Measurements from ENCODE around the gene CPEB1. TPM values are rescaled to one million over a fixed set of nuclear protein-coding genes. Genes with fewer than 3 reads are reported as not detected.

The CPEB1 gene
- total RNA-seq, 1 donor: 3.9 TPM

DNA sequence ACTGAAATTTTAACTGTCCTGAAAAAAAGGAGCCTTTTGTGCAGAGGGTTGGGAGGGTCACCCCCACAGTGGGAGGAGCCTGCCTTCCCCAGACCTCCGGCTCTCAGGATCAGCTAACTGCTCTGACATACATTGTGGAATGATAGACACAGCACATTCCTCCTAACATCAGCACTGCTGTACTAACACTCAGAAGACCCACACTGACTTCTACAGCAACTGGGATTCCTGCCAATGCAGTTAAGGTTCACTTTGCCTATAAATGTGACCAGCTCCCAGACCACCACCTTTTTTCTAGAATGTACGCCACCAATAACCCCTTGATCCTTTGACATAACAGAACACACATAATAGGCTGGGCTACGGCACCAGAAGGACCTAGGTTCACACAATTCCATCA, 3.2 kb downstream of the CPEB1 start:
- TF ChIP-seq CTCF (IDR thresholded peaks at IDR 0.05; ENCODE audit: insufficient read depth, low read depth, low read length): no peak
- DNase-seq (ENCODE audit: low read depth): no peak

GRCh38 chr15:82642656-82643055, 4.5 kb downstream of the CPEB1 start:
- no peak for DNase-seq (ENCODE audit: low read depth)
- no peak for TF ChIP-seq CTCF (IDR thresholded peaks at IDR 0.05; ENCODE audit: insufficient read depth, low read depth, low read length)

More for the DNA sequence above, 3.2 kb downstream of the CPEB1 start:
- no peak overlapping the region for H3K4me3 ChIP-seq (ENCODE audit: low read depth, low read length)

DNA sequence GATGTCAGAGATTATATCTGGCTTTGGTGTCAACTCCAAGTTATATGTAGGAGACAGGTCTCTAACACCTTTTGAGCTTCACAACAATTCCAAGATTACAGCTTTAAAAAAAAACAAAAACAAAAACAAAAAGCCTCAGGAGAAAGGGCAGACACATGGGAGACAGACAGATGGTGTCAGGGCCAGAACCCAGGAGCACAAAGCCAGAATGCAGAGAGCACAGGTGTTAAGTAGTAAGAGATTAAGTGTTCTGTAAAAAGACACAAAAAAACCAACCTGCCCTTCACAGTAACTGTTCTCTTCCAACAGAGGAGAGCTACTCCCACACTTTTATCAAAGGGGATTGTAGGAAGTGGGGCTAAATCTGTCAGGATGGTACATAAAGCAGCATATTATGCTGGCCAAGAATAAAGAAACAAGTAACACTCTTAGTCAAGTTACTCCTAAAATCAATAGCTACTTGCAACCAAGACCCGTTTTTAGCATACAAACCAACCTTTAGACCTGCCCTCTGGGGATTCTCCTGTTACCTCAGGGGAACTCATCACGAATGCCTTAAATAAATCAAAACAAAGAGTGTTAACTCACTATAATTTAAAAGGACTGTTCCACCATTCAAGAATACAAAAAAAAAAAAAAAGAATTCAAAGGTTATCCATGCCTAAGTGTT, 5.9 kb downstream of the CPEB1 start:
- no peak for DNase-seq (ENCODE audit: low read depth)
- TF ChIP-seq CTCF (IDR thresholded peaks at IDR 0.05; ENCODE audit: insufficient read depth, low read depth, low read length): no peak
- no peak overlapping the region for H3K4me3 ChIP-seq (ENCODE audit: low read depth, low read length)

More at GRCh38 chr15:82642656-82643055, 4.5 kb downstream of the CPEB1 start:
- no peak overlapping the region for H3K4me3 ChIP-seq (ENCODE audit: low read depth, low read length)

DNA sequence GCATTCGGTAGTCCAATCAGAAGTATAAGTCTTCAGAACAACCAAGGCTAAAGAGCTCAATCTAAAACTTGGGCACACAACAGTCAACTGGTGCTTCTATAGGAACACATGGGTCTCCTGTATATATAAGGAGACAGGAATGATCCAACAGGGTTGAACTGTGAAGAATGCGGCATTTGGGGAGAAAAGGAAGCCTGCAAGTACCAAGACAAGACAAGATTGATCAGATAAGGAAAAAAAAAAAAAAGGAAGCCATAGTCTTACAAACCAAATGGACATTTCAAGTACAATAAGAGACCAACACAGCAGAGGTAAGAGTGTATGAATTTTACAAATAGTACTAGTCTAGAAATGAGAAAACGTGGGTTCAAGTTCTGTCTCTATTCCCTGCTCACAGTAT, 6.5 kb downstream of the CPEB1 start:
- H3K4me3 ChIP-seq (ENCODE audit: low read depth, low read length): no peak overlapping the region
- DNase-seq (ENCODE audit: low read depth): no peak
- TF ChIP-seq CTCF (IDR thresholded peaks at IDR 0.05; ENCODE audit: insufficient read depth, low read depth, low read length): no peak

- no peak for TF ChIP-seq CTCF (IDR thresholded peaks at IDR 0.05; ENCODE audit: insufficient read depth, low read depth, low read length)
- H3K4me3 ChIP-seq (ENCODE audit: low read depth, low read length): no peak overlapping the region
- no peak for DNase-seq (ENCODE audit: low read depth)
These were observed 11.4 kb downstream of the CPEB1 start for GRCh38 chr15:82635798-82636197.

DNA sequence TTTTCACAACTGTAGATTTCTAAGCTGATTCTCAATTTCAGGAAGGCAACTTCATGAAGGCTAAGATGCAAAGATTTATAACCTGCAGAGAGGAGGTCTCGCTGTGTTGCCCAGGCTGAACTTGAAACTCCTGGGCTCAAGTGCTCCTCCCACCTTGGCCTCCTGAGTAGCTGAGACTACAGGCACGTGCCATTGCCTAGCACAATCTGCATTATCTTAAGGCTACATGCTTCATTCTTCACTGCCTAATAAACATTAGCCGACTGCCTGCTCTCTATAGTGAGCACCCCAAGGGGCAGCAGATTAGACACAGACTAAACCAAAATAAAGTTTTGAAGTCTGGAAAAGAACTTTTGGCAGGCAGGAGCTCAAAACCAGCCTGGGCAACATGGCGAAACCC, 17.1 kb downstream of the CPEB1 start:
- DNase-seq (ENCODE audit: low read depth): no peak
- TF ChIP-seq CTCF (IDR thresholded peaks at IDR 0.05; ENCODE audit: insufficient read depth, low read depth, low read length): no peak
- no peak overlapping the region for H3K4me3 ChIP-seq (ENCODE audit: low read depth, low read length)

GRCh38 chr15:82625136-82625535, 22.0 kb downstream of the CPEB1 start:
- no peak for TF ChIP-seq CTCF (IDR thresholded peaks at IDR 0.05; ENCODE audit: insufficient read depth, low read depth, low read length)
- no peak for DNase-seq (ENCODE audit: low read depth)
- no peak overlapping the region for H3K4me3 ChIP-seq (ENCODE audit: low read depth, low read length)
